ENCODE results near the gene IKBKE.

Gene IKBKE

GRCh38 chr1:206544562-206545257 lies 74.4 kb downstream of the IKBKE start:
- Histone ChIP-seq H3K27ac (peak overlapping the region; percentile 42), H3K27me3 (no peaks in the 10 kb centered on the region), H3K9me3 (no peaks in the 10 kb centered on the region), H3K4me3 (ENCODE audit: low read depth in 1 of 2, low read length in 1 of 2) (no peak overlapping the region), H3K36me3 (no peaks in the 10 kb centered on the region), H3K4me1 (ENCODE audit: control insufficient read depth in 1 of 2, insufficient read depth in 1 of 2, low read depth in 1 of 2, low read length in 1 of 2) (peaks cover 7 to 11% of the 10 kb centered on the region in 2 experiments)
- TF ChIP-seq CTCF (IDR thresholded peaks at IDR 0.05): peak; percentile 85

- no peak for TF ChIP-seq CTCF (IDR thresholded peaks at IDR 0.05)
- no peaks in the 10 kb centered on the region for H3K27me3 ChIP-seq
- H3K27ac ChIP-seq: peak overlapping the region; percentile 15
- H3K4me3 ChIP-seq (ENCODE audit: low read depth in 1 of 2, low read length in 1 of 2): no peak overlapping the region
- H3K9me3 ChIP-seq: no peaks in the 10 kb centered on the region
- no peaks in the 10 kb centered on the region for H3K36me3 ChIP-seq
- peaks cover 7 to 11% of the 10 kb centered on the region in 2 experiments for H3K4me1 ChIP-seq (ENCODE audit: control insufficient read depth in 1 of 2, insufficient read depth in 1 of 2, low read depth in 1 of 2, low read length in 1 of 2)
Measured at GRCh38 chr1:206545351-206545750, 75.1 kb downstream of the IKBKE start.
